D721Med (cell line): ENCODE results near the gene CCDC134.
A peak's percentile ranks its signal among the peaks of the same experiment; 100 is the strongest.

ENCODE experiments used
- DNase-seq: peaks from one replicate; pipeline ENCODE4 v3.0.0; 2011; ENCODE audit warnings: low spot score; ENCODE audit not compliant: insufficient read length
- FAIRE-seq: peaks from 2 replicates; lab custom pipeline; 2011; peaks lifted over from hg19 to GRCh38; lab: Jason Lieb, UNC
- CTCF ChIP-seq: IDR thresholded peaks from 2 replicates; pipeline ENCODE4 v1.5.1; 2012; ENCODE audit warnings: mild to moderate bottlenecking, control low read depth; ENCODE audit not compliant: insufficient read depth; ENCODE audit errors: missing control alignments

The CCDC134 gene

GRCh38 chr22:41818011-41818410 lies 17.5 kb downstream of the CCDC134 start:
- FAIRE-seq: no peak
- TF ChIP-seq CTCF: no peak

GRCh38 chr22:41818596-41818995 lies 18.1 kb downstream of the CCDC134 start:
- no peak for TF ChIP-seq CTCF
- FAIRE-seq (no peak), DNase-seq (no peak)

More at GRCh38 chr22:41818011-41818410, 17.5 kb downstream of the CCDC134 start:
- DNase-seq: no peak

DNA sequence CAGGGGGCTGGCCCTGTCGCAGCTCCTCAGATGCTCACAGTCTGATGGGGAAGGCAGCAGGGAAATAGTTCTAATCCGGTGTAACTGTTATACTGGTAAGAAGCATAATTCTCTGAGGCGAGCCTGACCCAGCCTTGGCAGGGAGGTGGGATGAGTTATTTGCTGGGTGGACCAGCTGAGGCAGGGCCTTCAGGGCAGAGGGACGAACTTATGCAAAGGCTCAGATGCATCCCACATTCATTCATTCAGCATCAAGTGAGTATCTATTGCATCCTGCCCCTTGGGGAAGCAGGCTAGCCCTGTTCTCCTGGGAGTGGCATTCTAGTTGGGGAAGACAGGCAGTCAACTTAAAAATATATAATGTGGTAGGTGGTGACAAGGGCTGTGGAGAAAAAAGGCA lies 18.8 kb downstream of the CCDC134 start:
- no peak for TF ChIP-seq CTCF
- no peak for DNase-seq
- FAIRE-seq: no peak

GRCh38 chr22:41820447-41820846 lies 20.0 kb downstream of the CCDC134 start:
- no peak for TF ChIP-seq CTCF
- no peak for FAIRE-seq
- no peak for DNase-seq

DNA sequence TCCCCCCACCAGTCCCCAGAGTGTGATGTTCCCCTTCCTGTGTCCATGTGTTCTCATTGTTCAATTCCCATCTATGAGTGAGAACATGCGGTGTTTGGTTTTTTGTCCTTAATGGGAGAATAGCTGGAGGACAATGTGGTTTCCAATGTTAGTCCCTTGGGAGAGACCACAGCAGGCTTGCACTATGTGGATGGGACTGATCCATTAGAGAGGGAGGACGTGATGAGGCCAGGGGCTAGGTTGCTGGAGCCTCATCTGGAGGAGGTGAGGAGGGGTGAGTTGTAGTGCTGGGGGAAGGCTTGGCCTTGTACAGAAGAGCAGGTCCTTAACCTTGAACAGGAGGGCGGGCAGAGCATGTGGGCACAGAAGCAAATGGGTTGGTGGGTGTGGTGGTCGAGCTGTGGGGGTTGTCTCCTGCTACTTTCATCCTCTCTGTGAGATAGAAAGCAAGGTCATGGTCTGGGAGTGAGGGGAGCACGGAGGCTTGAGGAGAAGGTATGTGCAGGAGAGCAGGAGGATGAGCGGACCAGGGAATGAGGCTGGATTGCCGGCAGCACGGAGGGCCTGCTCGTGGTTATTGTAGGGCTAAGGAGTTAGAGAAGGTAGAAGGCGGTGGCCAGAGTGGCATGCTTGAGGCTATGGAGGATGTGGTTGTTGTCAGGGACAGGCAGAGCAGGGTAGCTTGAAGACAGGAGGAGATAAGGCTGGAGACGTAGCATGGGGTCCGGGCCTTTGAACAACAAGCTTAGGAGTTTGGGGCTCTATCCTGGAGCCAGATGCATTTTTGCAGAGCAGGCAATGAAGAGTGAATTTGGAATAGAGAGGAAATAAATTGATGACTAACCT lies 21.2 kb downstream of the CCDC134 start:
- TF ChIP-seq CTCF: no peak
- FAIRE-seq: no peak
- DNase-seq: no peak

- TF ChIP-seq CTCF: peak; percentile 61
- DNase-seq: no peak
- no peak for FAIRE-seq
These were observed 22.0 kb downstream of the CCDC134 start for GRCh38 chr22:41822317-41823057.
